Medulla oblongata (tissue), 1 donor: ENCODE data around the gene NGEF.
"Not testable (repeated sequence)": the region's sequence is repeated elsewhere in the genome, so short reads cannot be mapped to it uniquely, and the experiment has no call there.

Experiments
- DNase-seq: peaks from one replicate; pipeline ENCODE4 v3.0.0-alpha.2; 2015; ENCODE audit errors: extremely low spot score

The NGEF gene

GRCh38 chr2:232927032-232927792 lies 85.8 kb downstream of the NGEF start:
- no peak for DNase-seq

GRCh38 chr2:232926431-232926939 lies 86.6 kb downstream of the NGEF start:
- no peak for DNase-seq

DNA sequence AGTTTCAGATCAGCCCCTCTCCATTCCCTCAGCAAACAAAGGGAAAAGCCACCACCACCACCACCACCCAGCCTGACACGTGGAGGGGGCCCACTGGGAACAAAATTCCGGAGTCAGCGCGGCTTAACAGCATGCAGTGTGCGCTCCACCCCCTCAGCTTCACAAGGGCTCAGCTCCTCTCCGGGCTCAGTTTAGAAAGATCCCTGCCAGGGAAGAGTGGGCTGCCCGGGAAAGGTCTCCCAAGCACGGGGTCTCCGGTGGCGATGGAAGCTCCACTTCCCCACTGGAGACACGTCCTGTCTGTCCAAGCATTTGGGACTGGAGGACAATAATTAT lies 87.3 kb downstream of the NGEF start:
- DNase-seq, result no peak

DNA sequence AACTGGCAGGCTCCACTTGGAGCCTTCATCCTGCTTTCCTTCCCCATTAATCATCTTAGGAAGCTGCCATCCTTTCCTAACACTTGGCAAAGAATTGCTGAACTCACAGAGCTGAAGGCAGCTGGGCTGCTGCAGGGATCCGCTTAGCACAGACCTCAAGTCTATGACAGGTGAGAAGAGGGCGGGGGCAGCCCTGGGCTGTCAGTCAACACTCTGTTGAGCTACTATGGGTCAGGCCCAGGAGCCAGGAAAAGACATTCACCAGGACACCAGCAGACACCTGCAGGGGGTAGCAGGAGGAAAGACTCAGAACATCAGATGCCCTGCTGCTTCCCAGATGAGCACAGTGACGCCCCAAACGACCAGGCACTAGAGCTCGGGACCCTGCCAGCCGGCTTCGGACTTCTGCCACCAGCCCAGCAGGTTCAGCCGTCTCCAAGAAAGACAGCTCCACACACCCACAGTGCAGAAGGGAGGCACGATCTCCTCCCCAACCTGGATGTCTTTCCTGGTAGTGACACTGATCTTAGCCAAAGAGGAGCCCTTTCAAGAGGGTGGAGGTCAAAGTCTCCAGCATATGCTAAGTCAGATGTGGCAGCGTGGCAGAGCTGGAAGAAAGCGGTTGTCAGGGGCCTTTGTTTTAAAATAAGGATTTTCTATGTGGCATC lies 87.8 kb downstream of the NGEF start:
- no peak for DNase-seq

DNA sequence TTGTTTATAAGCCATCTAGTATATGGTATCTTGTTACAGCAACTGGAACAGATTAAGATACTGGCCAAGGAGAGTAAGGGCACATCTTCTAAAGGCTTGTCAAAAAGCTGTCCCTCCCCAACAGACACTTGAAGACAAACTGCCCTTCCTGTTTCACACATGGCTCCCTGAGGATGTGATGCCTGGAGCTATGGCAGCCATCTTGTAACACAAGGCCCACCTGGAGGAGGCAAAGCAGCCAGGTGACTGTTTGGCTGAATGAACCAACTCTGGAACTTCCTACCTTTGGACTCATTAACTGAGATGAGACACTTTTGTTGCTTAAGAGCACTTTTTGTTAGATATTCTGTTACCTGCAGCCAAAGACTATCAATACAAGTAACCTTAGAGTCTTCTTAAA lies 88.6 kb downstream of the NGEF start:
- no peak for DNase-seq

GRCh38 chr2:232920760-232921159 lies 92.3 kb downstream of the NGEF start:
- no peak for DNase-seq

DNA sequence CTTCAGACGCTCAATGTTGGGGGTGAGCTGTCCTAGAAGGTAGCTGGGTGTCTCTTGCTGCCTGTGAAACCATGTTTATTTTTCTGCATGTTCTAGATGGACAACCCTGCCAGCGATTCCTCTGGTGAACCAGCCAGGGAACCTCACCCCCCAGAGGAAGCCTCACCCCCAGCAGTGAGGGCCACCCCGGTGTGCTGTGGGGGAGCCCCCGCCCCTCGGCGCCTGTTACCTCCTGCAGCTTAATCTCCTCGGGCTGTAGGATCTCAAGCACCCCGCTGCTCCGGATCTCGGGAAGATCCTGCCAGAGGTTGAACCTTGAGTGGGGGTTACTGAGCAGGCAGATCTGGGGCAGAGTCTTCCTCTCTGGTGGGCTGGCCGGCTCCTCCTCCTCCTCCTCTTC lies 93.0 kb downstream of the NGEF start:
- no peak for DNase-seq

GRCh38 chr2:232919141-232919540 lies 93.9 kb downstream of the NGEF start:
- DNase-seq, result no peak

DNA sequence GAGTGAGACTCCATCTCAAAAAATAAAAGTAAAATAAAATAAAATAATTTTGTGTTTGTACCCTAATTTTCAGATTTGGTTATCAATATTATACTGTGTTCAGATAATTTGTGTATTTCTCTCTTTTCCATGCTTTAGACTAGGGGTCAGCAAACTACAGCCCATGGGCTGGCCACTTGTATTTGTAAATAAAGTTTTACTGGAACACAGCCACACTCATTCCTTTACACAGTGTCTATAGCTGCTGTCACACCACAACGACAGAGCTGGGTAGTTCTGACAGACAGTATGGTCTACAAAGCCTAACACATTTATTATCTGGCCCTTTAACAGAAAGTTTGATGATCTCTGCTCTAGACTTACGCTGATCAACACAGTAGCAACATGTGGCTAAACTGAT lies 99.2 kb downstream of the NGEF start:
- no peak for DNase-seq

GRCh38 chr2:232911712-232912277 lies 101.3 kb downstream of the NGEF start:
- no peak for DNase-seq

DNA sequence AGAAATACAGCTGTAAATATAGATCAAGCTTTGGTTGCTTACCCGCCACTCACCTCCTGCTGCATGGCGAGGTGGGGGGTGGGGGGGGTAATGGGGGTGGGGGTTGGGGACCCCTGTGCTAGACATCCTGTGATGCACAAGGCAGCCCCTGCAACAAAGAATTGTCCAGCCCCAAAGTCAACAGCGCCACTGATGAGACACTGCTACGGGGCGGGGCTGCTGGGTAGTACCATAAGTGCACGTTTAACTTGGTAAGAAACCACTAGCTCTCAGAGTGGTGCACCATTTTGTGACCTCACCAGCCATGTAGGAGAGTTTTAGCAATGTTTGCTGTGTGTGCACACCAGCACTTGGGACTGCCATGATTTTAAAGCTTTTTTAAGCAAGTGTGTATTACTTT lies 102.7 kb downstream of the NGEF start:
- no peak for DNase-seq

- no peak for DNase-seq
Observed at GRCh38 chr2:232908695-232909094, 104.4 kb downstream of the NGEF start.

- not testable (repeated sequence) for DNase-seq
Observed at GRCh38 chr2:232907718-232908085, 105.4 kb downstream of the NGEF start.

DNA sequence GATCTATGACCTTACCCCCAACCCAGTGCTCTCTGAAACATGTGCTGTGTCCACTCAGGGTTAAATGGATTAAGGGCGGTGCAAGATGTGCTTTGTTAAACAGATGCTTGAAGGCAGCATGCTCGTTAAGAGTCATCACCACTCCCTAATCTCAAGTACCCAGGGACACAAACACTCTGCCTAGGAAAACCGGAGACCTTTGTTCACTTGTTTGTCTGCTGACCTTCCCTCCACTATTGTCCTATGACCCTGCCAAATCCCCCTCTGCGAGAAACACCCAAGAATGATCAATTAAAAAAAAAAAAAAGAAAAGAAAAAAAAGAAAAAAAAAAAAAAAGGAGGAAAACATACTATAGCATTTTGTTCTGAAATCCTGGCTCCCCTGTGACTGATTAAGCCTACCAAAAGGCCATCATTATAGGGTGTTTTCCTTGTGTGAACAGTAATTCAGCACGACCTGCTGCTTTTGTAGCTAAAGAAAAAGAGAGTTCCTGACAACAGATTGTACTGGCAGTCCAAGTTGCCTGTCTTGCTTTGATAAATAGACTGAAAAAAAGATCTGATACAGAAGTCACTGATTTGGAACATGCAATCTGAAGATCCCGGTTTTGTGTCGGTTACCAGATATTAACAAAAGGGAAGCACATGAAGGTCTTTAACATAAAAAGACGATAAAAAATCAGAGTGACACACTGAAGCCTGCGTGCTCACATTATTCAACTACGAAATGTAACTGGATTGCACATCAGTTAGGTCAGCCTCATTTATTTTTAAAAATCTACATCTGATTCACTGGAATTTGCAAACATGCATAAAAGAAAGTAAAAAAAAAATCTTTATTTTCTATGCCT lies 106.0 kb downstream of the NGEF start:
- DNase-seq, result not testable (repeated sequence)

DNA sequence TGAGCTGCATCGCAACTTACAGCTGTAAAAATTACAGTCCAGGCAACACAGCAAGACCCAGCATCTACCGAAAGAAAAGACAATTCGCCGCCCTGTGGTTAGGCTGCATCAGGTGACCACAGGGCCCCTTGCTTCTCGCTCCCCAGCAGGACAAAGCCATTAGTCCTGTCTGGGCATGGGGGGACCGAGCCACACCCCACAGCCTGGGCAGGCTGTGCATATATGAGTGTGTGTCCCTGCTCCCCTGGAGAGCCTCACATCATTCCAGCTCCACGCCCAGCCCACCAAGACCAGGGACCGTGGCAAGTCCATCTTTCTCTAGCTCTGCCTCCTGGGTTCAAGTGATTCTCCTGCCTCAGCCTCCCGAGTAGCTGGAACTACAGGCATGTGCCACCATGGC lies 109.1 kb downstream of the NGEF start:
- DNase-seq, result no peak

DNA sequence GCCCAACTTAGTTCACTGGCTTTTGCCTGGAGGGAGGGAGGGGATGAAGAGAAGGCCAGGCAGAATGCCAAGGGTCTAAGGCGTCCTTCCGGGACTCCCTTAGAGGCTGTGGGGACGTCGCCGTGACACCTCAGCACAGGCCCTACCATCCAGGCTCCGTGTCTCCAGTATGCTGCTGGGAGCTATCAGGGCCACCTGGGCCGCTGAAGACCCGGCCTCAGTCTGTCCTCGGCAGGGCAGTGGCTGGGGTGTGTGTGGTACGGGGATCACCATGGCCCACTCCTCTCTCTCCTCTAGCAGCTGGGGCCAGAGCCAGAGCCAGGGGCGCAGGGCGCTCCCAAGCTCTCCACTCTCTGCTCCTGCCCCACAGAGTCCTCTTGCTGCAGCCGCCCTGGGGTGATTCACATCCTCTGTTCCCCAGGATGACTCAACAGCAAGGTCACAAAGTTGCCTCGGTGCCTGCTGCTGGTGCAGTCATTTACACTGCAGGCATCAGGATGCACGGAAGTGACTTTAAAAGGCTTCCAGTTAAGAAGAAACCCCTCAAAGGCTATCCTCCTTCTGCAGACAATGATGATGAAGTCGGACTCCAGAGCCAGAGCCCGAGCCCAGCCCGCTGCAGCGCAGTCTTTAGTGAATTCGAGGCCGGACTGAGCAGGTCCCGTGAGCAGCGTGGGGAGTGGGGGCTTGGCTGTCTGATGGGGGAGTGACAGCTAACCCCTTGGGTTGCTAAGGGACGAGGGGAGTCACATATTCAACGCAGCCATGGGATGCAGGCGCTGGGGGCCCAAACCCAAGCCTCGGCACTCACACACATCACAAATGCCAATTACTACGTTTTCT lies 111.1 kb downstream of the NGEF start:
- DNase-seq, result no peak

- DNase-seq, result no peak
Observed at GRCh38 chr2:232900811-232901735, 112.0 kb downstream of the NGEF start.

DNA sequence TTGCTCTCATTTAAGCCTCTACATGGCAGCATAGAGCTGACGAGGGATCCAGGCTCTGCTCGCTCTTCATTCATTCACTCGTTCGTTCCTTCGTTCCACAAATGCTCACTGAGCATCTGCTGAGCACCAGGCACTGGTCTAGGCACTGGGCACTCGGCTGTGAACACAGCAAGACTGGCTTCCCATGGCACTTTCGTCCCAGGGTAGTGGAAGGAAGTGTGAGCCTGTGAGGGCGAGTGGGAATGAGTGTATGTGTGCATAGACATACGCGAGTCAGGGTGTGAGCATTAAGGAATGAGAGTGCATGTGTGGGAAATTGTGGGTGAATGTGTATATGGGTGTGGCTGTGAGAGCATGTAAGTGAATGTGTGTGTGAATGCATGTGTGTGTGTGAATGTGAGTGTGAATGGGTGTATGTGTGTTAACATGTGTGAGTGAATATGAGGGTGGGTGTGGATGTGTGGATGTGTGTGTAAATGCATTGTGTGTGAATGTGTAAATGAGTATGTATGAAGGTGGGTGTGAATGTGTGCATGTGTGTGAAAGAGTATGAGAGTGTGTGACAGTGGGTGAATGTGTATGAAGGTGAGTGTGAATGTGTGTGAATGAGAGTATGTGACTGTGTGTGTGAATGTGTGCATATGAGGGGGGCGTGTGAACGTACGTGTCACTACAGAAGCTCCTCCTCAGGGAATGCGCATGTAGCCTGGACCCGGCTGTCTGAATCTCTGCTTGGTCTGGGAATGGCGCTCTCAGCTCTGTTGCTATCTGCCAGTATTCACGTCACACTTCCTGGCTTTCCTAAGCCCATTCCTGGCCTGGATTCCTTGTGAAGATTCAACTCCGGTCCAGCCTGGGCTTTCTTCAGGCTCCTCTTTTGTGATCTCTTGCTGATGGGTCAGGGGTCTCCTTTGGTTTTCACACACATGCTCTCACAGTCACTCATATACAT lies 114.2 kb downstream of the NGEF start:
- DNase-seq, result no peak
